Activated CD8-positive, alpha-beta memory T cell treated with anti-CD3 and anti-CD28 coated beads for 24 hours (primary cell): ENCODE data around the gene NBPF14.
"Not testable (repeated sequence)": the region's sequence is repeated elsewhere in the genome, so short reads cannot be mapped to it uniquely, and the experiment has no call there.

ENCODE experiments used
- DNase-seq: peaks from one replicate; pipeline ENCODE4 v3.0.0-alpha.2; 2020

Gene NBPF14, protein sequence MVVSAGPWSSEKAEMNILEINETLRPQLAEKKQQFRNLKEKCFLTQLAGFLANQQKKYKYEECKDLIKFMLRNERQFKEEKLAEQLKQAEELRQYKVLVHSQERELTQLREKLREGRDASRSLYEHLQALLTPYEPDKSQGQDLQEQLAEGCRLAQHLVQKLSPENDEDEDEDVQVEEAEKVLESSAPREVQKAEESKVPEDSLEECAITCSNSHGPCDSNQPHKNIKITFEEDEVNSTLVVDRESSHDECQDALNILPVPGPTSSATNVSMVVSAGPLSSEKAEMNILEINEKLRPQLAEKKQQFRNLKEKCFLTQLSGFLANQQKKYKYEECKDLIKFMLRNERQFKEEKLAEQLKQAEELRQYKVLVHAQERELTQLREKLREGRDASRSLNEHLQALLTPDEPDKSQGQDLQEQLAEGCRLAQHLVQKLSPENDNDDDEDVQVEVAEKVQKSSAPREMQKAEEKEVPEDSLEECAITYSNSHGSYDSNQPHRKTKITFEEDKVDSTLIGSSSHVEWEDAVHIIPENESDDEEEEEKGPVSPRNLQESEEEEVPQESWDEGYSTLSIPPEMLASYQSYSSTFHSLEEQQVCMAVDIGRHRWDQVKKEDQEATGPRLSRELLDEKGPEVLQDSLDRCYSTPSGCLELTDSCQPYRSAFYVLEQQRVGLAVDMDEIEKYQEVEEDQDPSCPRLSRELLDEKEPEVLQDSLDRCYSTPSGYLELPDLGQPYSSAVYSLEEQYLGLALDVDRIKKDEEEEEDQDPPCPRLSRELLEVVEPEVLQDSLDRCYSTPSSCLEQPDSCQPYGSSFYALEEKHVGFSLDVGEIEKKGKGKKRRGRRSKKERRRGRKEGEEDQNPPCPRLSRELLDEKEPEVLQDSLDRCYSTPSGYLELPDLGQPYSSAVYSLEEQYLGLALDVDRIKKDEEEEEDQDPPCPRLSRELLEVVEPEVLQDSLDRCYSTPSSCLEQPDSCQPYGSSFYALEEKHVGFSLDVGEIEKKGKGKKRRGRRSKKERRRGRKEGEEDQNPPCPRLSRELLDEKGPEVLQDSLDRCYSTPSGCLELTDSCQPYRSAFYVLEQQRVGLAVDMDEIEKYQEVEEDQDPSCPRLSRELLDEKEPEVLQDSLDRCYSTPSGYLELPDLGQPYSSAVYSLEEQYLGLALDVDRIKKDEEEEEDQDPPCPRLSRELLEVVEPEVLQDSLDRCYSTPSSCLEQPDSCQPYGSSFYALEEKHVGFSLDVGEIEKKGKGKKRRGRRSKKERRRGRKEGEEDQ (N-terminal part only)

GRCh38 chr1:148595911-148596310 is at the start of gene NBPF14:
Gene NBPF14 (minus strand): TSS chr1:148596011. CDS start chr1:148595717, 294 bp downstream.
- not testable (repeated sequence) for DNase-seq

GRCh38 chr1:148625451-148625850 is 29.6 kb upstream of the NBPF14 start:
- not testable (repeated sequence) for DNase-seq

GRCh38 chr1:148618216-148618615 is 22.4 kb upstream of the NBPF14 start:
- not testable (repeated sequence) for DNase-seq

GRCh38 chr1:148605266-148605665 is 9.5 kb upstream of the NBPF14 start:
- DNase-seq, result not testable (repeated sequence)

DNA sequence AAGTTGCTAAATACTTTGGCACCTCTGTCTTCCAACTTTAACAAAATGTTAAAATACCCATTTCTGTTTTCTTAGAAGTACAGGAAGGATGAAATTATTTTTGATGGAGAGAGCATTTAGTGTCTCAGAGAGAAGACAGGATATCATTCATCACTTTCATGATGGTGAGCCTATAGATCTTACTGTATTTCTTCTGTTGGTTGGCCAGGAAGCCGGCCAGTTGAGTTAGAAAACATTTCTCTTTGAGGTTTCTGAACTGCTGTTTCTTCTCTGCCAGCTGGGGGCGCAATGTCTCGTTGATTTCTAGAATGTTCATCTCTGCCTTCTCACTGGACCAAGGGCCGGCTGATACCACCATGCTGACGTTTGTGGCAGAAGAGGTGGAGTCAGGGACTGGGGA is 451 bp downstream of the NBPF14 start:
- DNase-seq, result not testable (repeated sequence)

GRCh38 chr1:148591098-148591497 is 4.7 kb downstream of the NBPF14 start:
- not testable (repeated sequence) for DNase-seq

- not testable (repeated sequence) for DNase-seq
These were observed 63.7 kb downstream of the NBPF14 start for GRCh38 chr1:148532158-148532557.

DNA sequence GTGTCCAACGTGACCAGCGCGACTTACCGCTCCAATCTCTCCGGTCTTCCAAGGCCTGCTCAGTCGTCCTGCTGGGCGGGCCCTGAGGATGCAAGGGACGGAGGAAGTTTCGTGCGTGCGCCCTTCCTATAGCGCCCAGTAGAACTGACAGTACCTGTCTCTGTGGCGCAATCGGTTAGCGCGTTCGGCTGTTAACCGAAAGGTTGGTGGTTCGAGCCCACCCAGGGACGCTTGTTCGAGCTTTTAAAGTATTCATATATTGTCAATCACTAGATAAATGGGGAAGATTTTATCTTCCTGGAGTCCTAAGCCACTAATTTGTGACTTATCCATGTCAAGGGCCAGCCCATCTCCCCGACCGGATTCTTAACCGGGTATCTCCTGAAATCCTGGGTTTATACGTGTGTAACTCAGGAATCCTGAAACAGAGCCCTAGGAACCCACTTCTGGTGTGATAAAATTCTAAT is 66.7 kb downstream of the NBPF14 start:
- peak; percentile 90 for DNase-seq

DNA sequence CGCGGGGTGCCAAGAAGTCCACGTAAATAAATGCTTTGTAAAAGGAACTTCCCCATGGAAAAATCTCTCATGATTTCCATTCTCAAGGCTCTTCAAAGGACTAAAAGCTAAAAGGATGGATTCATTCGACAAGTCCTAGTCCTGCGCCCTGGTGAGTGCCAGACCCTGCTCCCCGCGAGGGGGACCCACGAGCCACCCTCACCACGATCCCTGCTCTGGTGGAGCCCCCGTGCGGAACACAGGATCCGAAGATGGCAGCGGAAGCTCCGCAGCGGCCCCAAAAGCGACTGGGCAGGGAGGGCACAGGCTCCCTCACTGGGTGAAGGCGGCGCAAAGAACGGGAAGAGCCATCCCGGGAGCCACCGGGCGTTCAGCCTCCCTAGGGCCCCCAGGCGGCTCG is 67.2 kb downstream of the NBPF14 start:
- not testable (repeated sequence) for DNase-seq

DNA sequence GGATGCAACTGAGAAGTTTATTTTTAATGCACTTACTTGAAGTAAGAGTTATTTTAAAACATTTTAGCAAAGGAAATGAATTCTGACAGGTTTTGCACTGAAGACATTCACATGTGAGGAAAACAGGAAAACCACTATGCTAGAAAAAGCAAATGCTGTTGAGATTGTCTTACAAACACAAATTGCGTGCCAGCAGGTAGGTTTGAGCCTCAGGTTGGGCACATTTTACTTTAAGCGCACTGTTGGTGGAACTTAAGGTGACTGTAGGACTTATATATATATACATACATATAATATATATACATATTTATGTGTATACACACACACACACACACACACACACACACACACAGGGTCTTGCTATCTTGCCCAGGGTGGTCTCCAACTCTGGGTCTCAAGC is 69.2 kb downstream of the NBPF14 start:
- not testable (repeated sequence) for DNase-seq

GRCh38 chr1:148523205-148524144 is 72.3 kb downstream of the NBPF14 start:
- DNase-seq, result not testable (repeated sequence)

- DNase-seq, result peak; percentile 96
These were observed 73.1 kb downstream of the NBPF14 start for GRCh38 chr1:148522561-148523204.

- peak; percentile 86 for DNase-seq
These were observed 73.7 kb downstream of the NBPF14 start for GRCh38 chr1:148522072-148522471.

GRCh38 chr1:148514310-148514709 is 81.5 kb downstream of the NBPF14 start:
- not testable (repeated sequence) for DNase-seq

- not testable (repeated sequence) for DNase-seq
These were observed 83.1 kb downstream of the NBPF14 start for GRCh38 chr1:148512571-148513184.

DNA sequence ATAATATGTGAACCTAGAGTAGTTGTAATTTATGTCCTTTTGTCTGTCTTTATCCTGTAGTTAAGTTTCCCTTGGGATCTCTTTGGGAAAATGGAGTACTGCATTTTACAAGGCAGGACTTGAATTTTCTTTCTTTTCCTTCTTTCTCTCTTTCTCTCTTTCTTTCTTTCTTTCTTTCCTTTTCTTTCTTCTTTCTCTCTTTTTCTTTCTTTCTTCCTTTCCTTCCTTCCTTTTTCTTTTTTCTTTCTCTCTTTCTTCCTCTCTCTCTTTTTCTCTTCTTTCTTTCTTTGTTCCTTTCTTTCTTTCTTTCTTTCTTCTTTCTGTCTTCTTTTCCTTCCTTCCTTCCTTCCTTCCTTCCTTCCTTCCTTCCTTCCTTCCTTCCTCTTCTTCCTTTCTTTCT is 101.9 kb downstream of the NBPF14 start:
- DNase-seq, result not testable (repeated sequence)

DNA sequence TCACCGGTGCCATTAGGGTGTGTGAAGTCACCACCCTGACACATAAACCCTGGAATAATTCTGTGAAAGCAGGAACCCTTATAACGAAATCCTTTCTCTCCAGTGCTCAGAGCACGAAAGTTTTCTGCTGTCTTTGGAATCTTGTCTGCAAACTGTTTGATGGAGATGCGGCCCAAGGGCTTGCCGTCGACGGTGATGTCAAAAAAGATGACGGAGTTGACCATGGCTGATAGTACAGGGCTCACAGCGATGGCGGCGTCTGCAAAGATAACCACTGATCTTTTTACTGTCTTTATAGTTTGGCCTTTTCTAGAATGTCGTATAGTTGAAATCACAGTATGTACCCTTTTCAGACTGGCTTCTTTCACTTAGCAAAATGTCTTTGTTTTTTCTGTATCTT is 112.8 kb downstream of the NBPF14 start, which contains the start of gene PPIAL4G:
PPIAL4G (minus strand) TSS at position 274 of the 400 bp plus-strand sequence; CDS start at position 224, 50 bp downstream.
- not testable (repeated sequence) for DNase-seq
